SW480 (cell line): ENCODE data around the gene GZMH.
"Not testable (repeated sequence)": the region's sequence is repeated elsewhere in the genome, so short reads cannot be mapped to it uniquely, and the experiment has no call there.

ENCODE experiments used
- DNase-seq: peaks from one replicate; pipeline ENCODE4 v3.0.0-alpha.2; 2016; ENCODE audit warnings: low spot score

Gene GZMH

DNA sequence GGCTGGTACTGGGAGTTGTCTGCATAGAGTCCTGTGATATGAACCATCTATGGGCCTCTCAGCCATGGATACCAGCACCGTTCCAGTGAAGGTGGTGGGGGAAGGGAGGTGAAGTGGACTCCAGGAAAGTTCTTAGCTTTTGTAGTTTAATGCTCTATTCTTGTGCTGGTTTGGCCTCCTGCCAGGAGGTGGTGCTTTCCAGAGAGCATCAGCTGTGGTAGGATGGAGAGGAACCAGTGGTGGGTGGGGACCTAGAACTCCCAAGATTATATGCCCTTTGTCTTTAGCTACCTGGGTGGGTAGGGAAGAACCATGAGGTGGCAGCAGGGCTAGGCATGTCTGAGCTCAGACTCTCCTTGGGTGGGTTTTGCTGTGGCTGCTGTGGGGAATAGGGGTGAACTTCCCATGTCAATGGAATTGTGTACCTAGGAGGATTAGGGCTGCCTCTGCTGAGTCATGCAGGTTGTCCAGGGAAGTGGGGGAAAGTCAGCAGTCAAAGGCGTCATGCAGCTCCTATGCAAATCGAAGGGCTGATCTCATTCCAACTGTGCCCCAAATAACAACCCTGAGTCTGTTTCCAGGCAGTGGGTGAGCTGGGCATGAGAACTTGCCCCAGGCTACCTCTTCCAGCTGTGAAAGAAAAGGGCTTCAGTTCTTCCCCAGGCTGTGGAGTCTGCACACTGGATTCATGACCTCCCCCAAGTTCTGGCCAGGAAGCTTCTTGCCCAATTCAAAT, 14.2 kb downstream of the GZMH start:
- peak; percentile 32 for DNase-seq

DNA sequence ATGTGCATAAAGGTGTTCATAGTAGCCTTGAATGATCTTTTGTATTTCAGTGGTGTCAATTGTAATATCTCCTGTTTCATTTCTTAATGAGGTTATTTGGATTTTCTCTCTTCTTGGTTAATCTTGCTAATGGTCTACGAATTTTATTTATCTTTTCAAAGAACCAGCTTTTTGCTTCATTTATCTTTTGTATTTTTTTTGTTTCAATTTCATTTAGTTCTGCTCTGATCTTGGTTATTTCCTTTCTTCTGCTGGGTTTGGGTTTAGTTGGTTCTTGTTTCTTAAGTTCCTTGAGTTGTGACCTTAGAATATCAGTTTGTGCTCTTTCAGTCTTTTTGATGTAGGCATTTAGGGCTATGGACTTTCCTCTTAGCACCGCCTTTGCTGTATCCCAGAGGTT, 18.5 kb downstream of the GZMH start:
- not testable (repeated sequence) for DNase-seq

DNA sequence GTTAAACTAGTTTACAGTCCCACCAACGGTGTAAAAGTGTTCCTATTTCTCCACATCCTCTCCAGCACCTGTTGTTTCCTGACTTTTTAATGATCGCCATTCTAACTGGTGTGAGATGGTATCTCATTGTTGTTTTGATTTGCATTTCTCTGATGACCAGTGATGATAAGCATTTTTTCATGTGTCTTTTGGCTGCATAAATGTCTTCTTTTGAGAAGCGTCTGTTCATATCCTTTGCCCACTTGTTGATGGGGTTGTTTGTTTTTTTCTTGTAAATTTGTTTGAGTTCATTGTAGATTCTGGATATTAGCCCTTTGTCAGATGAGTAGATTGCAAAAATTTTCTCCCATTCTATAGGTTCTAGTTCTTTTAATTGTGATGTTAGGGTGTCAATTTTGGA, 25.1 kb downstream of the GZMH start:
- not testable (repeated sequence) for DNase-seq

DNA sequence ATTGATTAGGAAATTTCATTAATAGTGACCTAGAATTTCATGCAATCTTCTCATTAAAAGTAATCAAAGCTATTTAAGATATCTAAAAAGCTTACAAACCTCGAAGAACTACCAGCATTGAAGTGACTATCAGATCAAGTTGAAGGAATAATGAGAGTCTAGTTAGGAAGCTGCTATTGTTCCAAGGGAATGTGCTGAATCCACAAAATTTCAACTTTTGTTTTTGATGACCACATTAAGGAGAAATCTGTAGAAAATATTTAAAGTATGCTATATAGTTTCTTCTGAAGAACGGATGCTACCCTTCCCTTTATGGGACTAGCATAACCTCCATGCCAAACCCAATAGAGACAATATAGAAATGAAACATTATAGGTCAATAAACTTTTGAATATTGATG, 30.9 kb downstream of the GZMH start:
- no peak for DNase-seq

DNA sequence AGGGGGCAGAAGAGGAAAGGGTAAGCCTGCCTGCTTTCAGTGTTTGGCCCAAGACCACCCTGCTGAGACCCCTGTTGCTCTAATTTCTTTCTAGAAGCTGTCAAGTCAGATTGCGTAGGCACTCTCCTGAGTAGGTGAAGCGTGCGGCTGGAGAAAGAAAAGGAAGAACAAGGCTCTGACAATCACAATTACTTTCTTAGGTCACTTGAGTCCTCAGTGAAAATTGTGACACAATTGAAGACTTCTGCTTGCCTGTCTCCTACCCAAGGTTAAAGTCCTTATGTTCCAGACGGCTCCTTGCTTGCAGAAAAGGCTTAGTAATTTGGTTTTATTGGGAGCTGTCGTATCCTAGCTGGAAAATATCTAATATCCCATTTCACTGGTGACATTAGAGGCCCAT, 32.7 kb downstream of the GZMH start:
- DNase-seq, result no peak

DNA sequence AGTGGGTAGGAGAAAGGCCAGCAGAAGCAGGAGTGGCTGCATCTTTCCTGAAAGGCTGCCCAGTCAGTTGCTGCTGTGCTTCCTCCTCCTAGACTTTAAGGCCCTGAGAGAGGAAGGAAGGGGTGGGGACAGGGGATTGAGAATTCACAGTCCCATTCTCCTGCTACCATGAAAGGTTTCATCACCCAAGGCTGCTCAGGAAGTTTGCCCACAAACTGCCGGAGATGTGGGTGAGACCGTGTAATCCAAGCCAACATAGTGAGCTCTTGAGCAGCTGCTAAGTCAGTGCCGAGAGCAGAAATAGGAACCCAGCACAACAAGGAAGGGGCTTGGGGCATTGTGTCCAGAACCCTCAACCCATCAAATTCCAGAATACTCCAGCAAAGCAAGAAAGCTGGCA, 33.3 kb downstream of the GZMH start, which contains the start of gene CTSG:
Gene CTSG (minus strand): TSS at position 69 of the 400 bp plus-strand sequence. CDS start 27 bp downstream, at position 42.
- DNase-seq, result no peak

DNA sequence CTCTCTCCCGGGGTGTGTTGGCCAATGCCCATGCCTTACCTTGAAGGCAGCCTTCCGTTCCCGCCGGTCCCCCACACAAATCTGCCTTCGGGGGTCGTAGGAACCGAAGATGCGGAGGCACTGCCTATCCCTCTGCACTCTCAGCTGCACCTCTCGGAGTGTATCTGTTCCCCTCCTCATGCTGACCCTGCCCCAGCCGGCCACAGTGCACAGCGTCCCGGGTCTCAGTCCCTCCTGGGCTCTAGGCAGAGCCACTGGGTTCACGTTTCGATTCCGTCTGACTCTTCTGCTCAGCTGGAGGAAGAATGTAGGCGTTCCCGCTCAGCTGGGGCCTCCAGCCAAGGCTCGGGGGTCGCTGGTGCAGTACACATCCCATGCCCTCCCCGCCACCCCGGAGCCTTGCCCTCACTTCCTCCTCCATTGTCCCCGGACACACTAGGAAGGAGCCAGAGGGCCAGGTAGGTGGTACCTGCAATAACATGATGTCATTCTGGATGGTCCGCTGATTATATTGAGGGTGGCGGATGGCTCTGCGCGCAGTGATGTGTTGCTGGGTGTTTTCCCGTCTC, 35.2 kb downstream of the GZMH start:
- no peak for DNase-seq

DNA sequence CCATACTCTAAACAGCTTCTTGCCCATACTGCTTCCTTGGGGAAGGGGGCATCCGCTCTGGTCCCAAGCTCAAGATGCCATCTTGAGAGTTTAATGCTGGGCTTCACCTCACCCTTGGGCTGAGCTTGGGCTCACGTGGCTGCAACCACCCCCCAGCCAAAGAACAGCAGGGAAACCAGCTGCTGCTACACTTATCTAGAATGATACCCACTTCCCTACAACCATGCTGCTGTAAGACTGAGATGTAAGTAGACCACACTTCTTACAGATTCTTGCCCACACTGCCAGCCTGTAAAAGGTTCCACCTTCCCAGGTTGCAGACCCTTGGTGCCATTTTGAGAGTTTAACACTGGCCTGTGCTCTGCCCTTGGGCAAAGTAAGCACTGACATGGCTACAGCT, 43.2 kb downstream of the GZMH start:
- no peak for DNase-seq

DNA sequence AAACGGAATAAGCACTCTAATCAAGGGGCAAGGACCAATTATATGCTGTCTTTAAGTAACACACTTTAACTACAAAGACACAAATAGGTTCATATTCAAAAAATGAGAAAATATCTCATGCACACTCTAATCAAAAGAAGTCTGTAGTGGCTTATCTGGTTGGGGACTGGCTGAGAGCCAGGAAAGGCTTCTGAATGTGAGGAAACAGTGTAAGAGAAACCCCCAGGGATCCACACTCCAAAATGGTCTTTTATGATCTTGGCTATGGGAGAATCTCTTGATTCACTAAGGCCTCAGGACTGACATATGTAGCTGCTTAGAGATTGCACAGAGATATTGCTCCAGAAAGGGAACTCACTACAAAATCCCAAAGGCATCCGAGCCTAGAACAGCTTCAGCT, 43.7 kb downstream of the GZMH start:
- no peak for DNase-seq

DNA sequence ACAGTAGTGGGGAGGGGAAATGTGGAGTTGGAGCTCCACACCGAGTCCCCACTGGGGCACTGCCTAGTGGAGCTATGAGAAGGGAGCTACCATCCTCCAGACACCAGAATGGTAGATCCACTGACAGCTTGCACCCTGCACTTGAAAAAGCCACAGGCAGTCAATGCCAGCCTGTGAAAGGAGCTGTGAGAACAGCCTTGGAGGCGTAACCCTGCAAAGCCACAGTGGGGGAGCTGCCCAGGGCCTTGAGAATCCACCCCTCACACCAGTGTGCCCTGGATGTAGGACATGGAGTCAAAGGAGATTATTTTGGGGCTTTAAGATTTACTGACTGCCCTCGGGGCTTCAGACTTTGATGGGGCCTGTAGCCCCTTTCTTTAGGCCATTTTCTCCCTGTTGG, 46.0 kb downstream of the GZMH start:
- DNase-seq, result no peak

DNA sequence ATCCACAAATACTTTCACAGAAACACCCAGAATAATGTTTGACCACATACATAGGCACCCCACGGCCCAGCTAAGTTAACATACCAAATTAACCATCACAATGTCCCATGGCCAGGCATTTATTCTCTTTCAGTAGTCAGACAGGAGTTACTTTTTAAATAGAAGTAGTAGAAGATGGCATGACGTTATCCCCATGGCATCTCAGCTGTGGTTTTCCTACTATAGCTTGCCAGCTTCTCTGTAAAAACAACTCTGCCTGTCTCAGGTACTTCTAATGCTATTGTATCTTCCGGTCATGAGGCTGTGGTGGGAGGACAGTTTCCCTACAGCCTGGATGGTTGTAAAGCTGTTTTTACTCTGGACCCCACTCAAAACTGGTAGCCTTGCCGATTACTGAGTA, 52.7 kb downstream of the GZMH start:
- peak; percentile 76 for DNase-seq
